ENCODE results near the gene HSD17B12.
"Not testable (repeated sequence)": the region's sequence is repeated elsewhere in the genome, so short reads cannot be mapped to it uniquely, and the experiment has no call there.

HSD17B12 gene

GRCh38 chr11:43768654-43769053 is 88.1 kb downstream of the HSD17B12 start:
- DNase-seq; H3K9ac ChIP-seq (ENCODE audit: low read length); H4K12ac ChIP-seq (ENCODE audit: low read depth, low read length); H2BK120ac ChIP-seq (ENCODE audit: insufficient read depth, low read length, poor library complexity); H3K79me1 ChIP-seq (ENCODE audit: low read length); H3K79me2 ChIP-seq (ENCODE audit: control insufficient read depth, insufficient read depth, low read length, poor library complexity); H2AK5ac ChIP-seq (ENCODE audit: low read length); H3K23ac ChIP-seq (ENCODE audit: low read length); H3K27me3 ChIP-seq (ENCODE audit: insufficient read depth, low read length); H3K4me2 ChIP-seq (ENCODE audit: low read length); H3K9me3 ChIP-seq (ENCODE audit: insufficient read depth, low read depth, low read length); H3K18ac ChIP-seq (ENCODE audit: low read length); H3K27ac ChIP-seq (ENCODE audit: low read depth, low read length); H3K4me3 ChIP-seq (ENCODE audit: low read depth, low read length); H3K4ac ChIP-seq (ENCODE audit: low read depth, low read length); H2BK5ac ChIP-seq (ENCODE audit: low read depth, low read length, poor library complexity); H4K8ac ChIP-seq (ENCODE audit: low read depth, low read length); H3K4me1 ChIP-seq (ENCODE audit: control insufficient read depth in 1 of 2, insufficient read depth in 2 of 2, low read length in 2 of 2); H2BK12ac ChIP-seq (ENCODE audit: low read length); H2AFZ ChIP-seq (ENCODE audit: insufficient read depth, low read length, poor library complexity); H3K14ac ChIP-seq (ENCODE audit: low read length); H4K91ac ChIP-seq (ENCODE audit: low read depth, low read length): not testable (repeated sequence)
- H3K36me3 ChIP-seq (ENCODE audit: control insufficient read depth in 1 of 2, insufficient read depth in 2 of 2, low read length in 2 of 2) = peaks cover 7 to 12% of the 10 kb centered on the region in 2 experiments
- WGBS (ENCODE audit: extremely low coverage, insufficient coverage, insufficient read length) = no CpG with 5 or more reads among the region's 5 CpGs

- Histone ChIP-seq H3K79me2 (ENCODE audit: control insufficient read depth, insufficient read depth, low read length, poor library complexity) (no peaks in the 10 kb centered on the region), H3K79me1 (ENCODE audit: low read length) (no peaks in the 10 kb centered on the region), H2BK12ac (ENCODE audit: low read length) (no peak overlapping the region), H4K8ac (ENCODE audit: low read depth, low read length) (no peak overlapping the region), H2BK120ac (ENCODE audit: insufficient read depth, low read length, poor library complexity) (no peak overlapping the region), H3K4me2 (ENCODE audit: low read length) (no peak overlapping the region), H3K18ac (ENCODE audit: low read length) (no peak overlapping the region), H3K4ac (ENCODE audit: low read depth, low read length) (no peak overlapping the region), H2BK5ac (ENCODE audit: low read depth, low read length, poor library complexity) (no peak overlapping the region), H3K9me3 (ENCODE audit: insufficient read depth, low read depth, low read length) (no peaks in the 10 kb centered on the region), H4K91ac (ENCODE audit: low read depth, low read length) (no peak overlapping the region), H4K12ac (ENCODE audit: low read depth, low read length) (no peak overlapping the region), H3K23ac (ENCODE audit: low read length) (no peak overlapping the region), H3K9ac (ENCODE audit: low read length) (no peak overlapping the region), H3K27me3 (ENCODE audit: insufficient read depth, low read length) (no peaks in the 10 kb centered on the region), H2AK5ac (ENCODE audit: low read length) (no peak overlapping the region), H3K27ac (ENCODE audit: low read depth, low read length) (no peak overlapping the region), H3K4me1 (ENCODE audit: control insufficient read depth in 1 of 2, insufficient read depth in 2 of 2, low read length in 2 of 2) (no peaks in the 10 kb centered on the region), H2AFZ (ENCODE audit: insufficient read depth, low read length, poor library complexity) (no peak overlapping the region), H3K36me3 (ENCODE audit: control insufficient read depth in 1 of 2, insufficient read depth in 2 of 2, low read length in 2 of 2) (peaks cover 9 to 12% of the 10 kb centered on the region in 2 experiments), H3K14ac (ENCODE audit: low read length) (no peak overlapping the region), H3K4me3 (ENCODE audit: low read depth, low read length) (no peak overlapping the region)
- no peak for DNase-seq
- WGBS (ENCODE audit: extremely low coverage, insufficient coverage, insufficient read length) = no CpG with 5 or more reads among the region's 3 CpGs
Observed at GRCh38 chr11:43770173-43770572, 89.6 kb downstream of the HSD17B12 start.

- Histone ChIP-seq H2BK12ac (ENCODE audit: low read length) (no peak overlapping the region), H3K36me3 (ENCODE audit: control insufficient read depth in 1 of 2, insufficient read depth in 2 of 2, low read length in 2 of 2) (peaks cover 9 to 12% of the 10 kb centered on the region in 2 experiments), H4K8ac (ENCODE audit: low read depth, low read length) (no peak overlapping the region), H3K23ac (ENCODE audit: low read length) (no peak overlapping the region), H3K9me3 (ENCODE audit: insufficient read depth, low read depth, low read length) (no peaks in the 10 kb centered on the region), H3K79me2 (ENCODE audit: control insufficient read depth, insufficient read depth, low read length, poor library complexity) (no peaks in the 10 kb centered on the region), H4K91ac (ENCODE audit: low read depth, low read length) (no peak overlapping the region), H3K18ac (ENCODE audit: low read length) (no peak overlapping the region), H3K4ac (ENCODE audit: low read depth, low read length) (no peak overlapping the region), H2BK5ac (ENCODE audit: low read depth, low read length, poor library complexity) (no peak overlapping the region), H2BK120ac (ENCODE audit: insufficient read depth, low read length, poor library complexity) (no peak overlapping the region), H3K4me2 (ENCODE audit: low read length) (no peak overlapping the region), H3K9ac (ENCODE audit: low read length) (no peak overlapping the region), H3K14ac (ENCODE audit: low read length) (no peak overlapping the region), H2AK5ac (ENCODE audit: low read length) (no peak overlapping the region), H3K4me3 (ENCODE audit: low read depth, low read length) (no peak overlapping the region), H3K27ac (ENCODE audit: low read depth, low read length) (no peak overlapping the region), H2AFZ (ENCODE audit: insufficient read depth, low read length, poor library complexity) (no peak overlapping the region), H3K79me1 (ENCODE audit: low read length) (no peaks in the 10 kb centered on the region), H3K4me1 (ENCODE audit: control insufficient read depth in 1 of 2, insufficient read depth in 2 of 2, low read length in 2 of 2) (no peaks in the 10 kb centered on the region), H3K27me3 (ENCODE audit: insufficient read depth, low read length) (no peaks in the 10 kb centered on the region), H4K12ac (ENCODE audit: low read depth, low read length) (no peak overlapping the region)
- DNase-seq = no peak
- WGBS (ENCODE audit: extremely low coverage, insufficient coverage, insufficient read length) = no CpG with 5 or more reads among the region's 7 CpGs
Observed at GRCh38 chr11:43772733-43773132, 92.2 kb downstream of the HSD17B12 start.

- Histone ChIP-seq H2AK5ac (ENCODE audit: low read length) (no peak overlapping the region), H2BK5ac (ENCODE audit: low read depth, low read length, poor library complexity) (no peak overlapping the region), H3K79me2 (ENCODE audit: control insufficient read depth, insufficient read depth, low read length, poor library complexity) (no peaks in the 10 kb centered on the region), H2BK120ac (ENCODE audit: insufficient read depth, low read length, poor library complexity) (no peak overlapping the region), H2AFZ (ENCODE audit: insufficient read depth, low read length, poor library complexity) (no peak overlapping the region), H3K18ac (ENCODE audit: low read length) (no peak overlapping the region), H3K4ac (ENCODE audit: low read depth, low read length) (no peak overlapping the region), H4K91ac (ENCODE audit: low read depth, low read length) (no peak overlapping the region), H2BK12ac (ENCODE audit: low read length) (no peak overlapping the region), H4K8ac (ENCODE audit: low read depth, low read length) (no peak overlapping the region), H3K9ac (ENCODE audit: low read length) (no peak overlapping the region), H3K14ac (ENCODE audit: low read length) (no peak overlapping the region), H3K36me3 (ENCODE audit: control insufficient read depth in 1 of 2, insufficient read depth in 2 of 2, low read length in 2 of 2) (peaks cover 7% of the 10 kb centered on the region in 2 experiments), H3K79me1 (ENCODE audit: low read length) (no peaks in the 10 kb centered on the region), H3K27me3 (ENCODE audit: insufficient read depth, low read length) (no peaks in the 10 kb centered on the region), H3K4me2 (ENCODE audit: low read length) (no peak overlapping the region), H3K23ac (ENCODE audit: low read length) (no peak overlapping the region), H4K12ac (ENCODE audit: low read depth, low read length) (no peak overlapping the region), H3K4me3 (ENCODE audit: low read depth, low read length) (no peak overlapping the region), H3K27ac (ENCODE audit: low read depth, low read length) (no peak overlapping the region), H3K9me3 (ENCODE audit: insufficient read depth, low read depth, low read length) (no peaks in the 10 kb centered on the region), H3K4me1 (ENCODE audit: control insufficient read depth in 1 of 2, insufficient read depth in 2 of 2, low read length in 2 of 2) (no peaks in the 10 kb centered on the region)
- no peak for DNase-seq
- no CpG with 5 or more reads among the region's 2 CpGs for WGBS (ENCODE audit: extremely low coverage, insufficient coverage, insufficient read length)
Observed at GRCh38 chr11:43774786-43775185, 94.2 kb downstream of the HSD17B12 start.

Data from trophoblast cell (in vitro differentiated cells and primary cell).